Measurements from ENCODE around the gene UBR3. TPM values are rescaled to one million over a fixed set of nuclear protein-coding genes. Genes with fewer than 3 reads are reported as not detected.
"Not testable (repeated sequence)": the region's sequence is repeated elsewhere in the genome, so short reads cannot be mapped to it uniquely, and the experiment has no call there.

UBR3 gene
- total and polyA plus RNA-seq, 2 of the 4 experiments (the other 2 are of a cell fraction), result 10.0 to 33.9 TPM

- H3K27ac ChIP-seq (ENCODE audit: insufficient read depth, low read length), result no peak overlapping the region
- no peaks in the 10 kb centered on the region for H3K9me1 ChIP-seq (ENCODE audit: insufficient read depth, low read length)
- WGBS, 2 experiments (ENCODE audit: extremely low coverage in 2 of 2, insufficient read length in 1 of 2), result no CpG with 5 or more reads among the region's 2 CpGs
- no peak overlapping the region for H3K4ac ChIP-seq (ENCODE audit: low read depth, low read length)
- H3K79me1 ChIP-seq (ENCODE audit: low read depth in 1 of 2, low read length in 2 of 2), result no peaks in the 10 kb centered on the region; a peak in 1 of 4 replicates
- no peak overlapping the region for H4K8ac ChIP-seq (ENCODE audit: low read depth in 2 of 2, low read length in 2 of 2)
- intact Hi-C loops (cut with micrococcal nuclease), result loop anchor here (5.0 to 10.0 kb wide), 3 partner anchors 292 to 882 kb away; partner anchors contain the start of gene GAD1
- no peak overlapping the region for H4K5ac ChIP-seq (ENCODE audit: low read depth, low read length)
- no peaks in the 10 kb centered on the region for H4K20me1 ChIP-seq (ENCODE audit: insufficient read depth, low read length)
- no peaks in the 10 kb centered on the region for H3K27me3 ChIP-seq (ENCODE audit: control insufficient read depth, insufficient read depth, low read length)
- TF ChIP-seq CTCF (conservative IDR thresholded peaks at IDR 0.05; ENCODE audit: low read depth, low read length) (peak; percentile 75), SMC3 (IDR thresholded peaks at IDR 0.05; ENCODE audit: low read depth, low read length) (no peak), RAD21 (IDR thresholded peaks at IDR 0.05; ENCODE audit: low read length) (peak; percentile 74)
- dilution Hi-C loops (cut with HindIII; ENCODE audit: low sequenced_read_pairs, unreplicated experiment), result no loop called here
- no peak overlapping the region for H3K23ac ChIP-seq (ENCODE audit: low read depth, low read length)
- no peak overlapping the region for H3K14ac ChIP-seq (replicated peaks; ENCODE audit: low read depth, low read length)
- H2AFZ ChIP-seq (replicated peaks; ENCODE audit: low read length, poor library complexity), result no peak overlapping the region
- no peak overlapping the region for H3K56ac ChIP-seq (ENCODE audit: extremely low read depth, insufficient read depth, low read length)
- no peak overlapping the region for H2BK20ac ChIP-seq (ENCODE audit: low read depth, low read length)
- CTCF ChIA-PET, result interaction anchor here (0.7 kb wide), 1 partner anchor 186 kb away, joined by 3 read pairs; no protein-coding TSS in a partner anchor
- 0 out of 2 replicates have a peak, but pooled peaks cover 2% of the 10 kb centered on the region for H3K36me3 ChIP-seq (ENCODE audit: control insufficient read depth, insufficient read depth, low read length)
- H2AK5ac ChIP-seq (ENCODE audit: low read depth, low read length), result no peak overlapping the region
- no peaks in the 10 kb centered on the region for H3K9me3 ChIP-seq (ENCODE audit: control insufficient read depth, insufficient read depth, low read length)
- no peak overlapping the region for H3K4me2 ChIP-seq (ENCODE audit: low read depth, low read length)
- no peak overlapping the region for H4K91ac ChIP-seq (ENCODE audit: insufficient read depth, low read depth, low read length)
- H3K9ac ChIP-seq (ENCODE audit: low read depth, low read length), result no peak overlapping the region
- ATAC-seq (ENCODE audit: low read depth) (peak; percentile 89), DNase-seq (peak; percentile 54)
- POLR2A ChIA-PET (ENCODE audit: unreplicated experiment), result no interaction called here
- H3K4me1 ChIP-seq (ENCODE audit: control insufficient read depth, insufficient read depth, low read length), result no peaks in the 10 kb centered on the region
- H2BK120ac ChIP-seq (ENCODE audit: low read depth, low read length), result no peak overlapping the region
- H2BK15ac ChIP-seq (ENCODE audit: low read depth, low read length), result no peak overlapping the region
- no peak overlapping the region for H2BK5ac ChIP-seq (ENCODE audit: low read depth, low read length, poor library complexity, severe bottlenecking)
- H3K18ac ChIP-seq (ENCODE audit: low read depth, low read length), result no peak overlapping the region
- BruUV-seq (replicated peaks), result no TSS peak
- no peak overlapping the region for H2AK9ac ChIP-seq (replicated peaks; ENCODE audit: low read depth, low read length, poor library complexity)
- H3K4me3 ChIP-seq (ENCODE audit: insufficient read depth, low read depth, low read length), result no peak overlapping the region
- in situ Hi-C loops (cut with MboI; ENCODE audit: low sequenced_read_pairs), result loop anchor here (25.0 kb wide), 1 partner anchor 879 kb away; the partner anchor contains the start of gene GAD1
These were observed 106.0 kb downstream of the UBR3 start for GRCh38 chr2:169933124-169933711.

- H2BK20ac ChIP-seq (ENCODE audit: low read depth, low read length); H2BK5ac ChIP-seq (ENCODE audit: low read depth, low read length, poor library complexity, severe bottlenecking); H3K27ac ChIP-seq (ENCODE audit: insufficient read depth, low read length); H3K4ac ChIP-seq (ENCODE audit: low read depth, low read length); H4K20me1 ChIP-seq (ENCODE audit: insufficient read depth, low read length); H2AK5ac ChIP-seq (ENCODE audit: low read depth, low read length); H3K4me2 ChIP-seq (ENCODE audit: low read depth, low read length); H2AK9ac ChIP-seq (replicated peaks; ENCODE audit: low read depth, low read length, poor library complexity); ATAC-seq (ENCODE audit: low read depth); H3K23ac ChIP-seq (ENCODE audit: low read depth, low read length); H3K36me3 ChIP-seq (ENCODE audit: control insufficient read depth, insufficient read depth, low read length); H3K4me1 ChIP-seq (ENCODE audit: control insufficient read depth, insufficient read depth, low read length); H2AFZ ChIP-seq (replicated peaks; ENCODE audit: low read length, poor library complexity); H2BK15ac ChIP-seq (ENCODE audit: low read depth, low read length); H3K9me1 ChIP-seq (ENCODE audit: insufficient read depth, low read length); CTCF ChIA-PET; dilution Hi-C loops (cut with HindIII; ENCODE audit: low sequenced_read_pairs, unreplicated experiment); H3K9me3 ChIP-seq (ENCODE audit: control insufficient read depth, insufficient read depth, low read length); DNase-seq; H3K4me3 ChIP-seq (ENCODE audit: insufficient read depth, low read depth, low read length); H3K14ac ChIP-seq (replicated peaks; ENCODE audit: low read depth, low read length); H3K18ac ChIP-seq (ENCODE audit: low read depth, low read length); H3K56ac ChIP-seq (ENCODE audit: extremely low read depth, insufficient read depth, low read length); H2BK120ac ChIP-seq (ENCODE audit: low read depth, low read length); H3K79me1 ChIP-seq (ENCODE audit: low read depth in 1 of 2, low read length in 2 of 2); H3K27me3 ChIP-seq (ENCODE audit: control insufficient read depth, insufficient read depth, low read length); BruUV-seq (replicated peaks); H3K9ac ChIP-seq (ENCODE audit: low read depth, low read length); H4K5ac ChIP-seq (ENCODE audit: low read depth, low read length); POLR2A ChIA-PET (ENCODE audit: unreplicated experiment); H4K91ac ChIP-seq (ENCODE audit: insufficient read depth, low read depth, low read length); H4K8ac ChIP-seq (ENCODE audit: low read depth in 2 of 2, low read length in 2 of 2): not testable (repeated sequence)
- intact Hi-C loops (cut with micrococcal nuclease), result loop anchor here (10.0 kb wide), 2 partner anchors 288 to 878 kb away; partner anchors contain the start of gene GAD1
- no CpG with 5 or more reads among the region's 5 CpGs for WGBS, 2 experiments (ENCODE audit: extremely low coverage in 2 of 2, insufficient read length in 1 of 2)
- in situ Hi-C loops (cut with MboI; ENCODE audit: low sequenced_read_pairs), result loop anchor here (25.0 kb wide), 1 partner anchor 876 kb away; the partner anchor contains the start of gene GAD1
These were observed 109.4 kb downstream of the UBR3 start for GRCh38 chr2:169936652-169937051.
